ENCODE measurements around the gene RNF112. TPM values are rescaled to one million over a fixed set of nuclear protein-coding genes. Genes with fewer than 3 reads are reported as not detected.
"Not testable (repeated sequence)": the region's sequence is repeated elsewhere in the genome, so short reads cannot be mapped to it uniquely, and the experiment has no call there.

Gene RNF112
- total and polyA plus RNA-seq, 4 experiments from 2014 or later, result 0.06 to 1.6 (median 0.87) TPM; not detected in 1

GRCh38 chr17:19433727-19434340, 22.8 kb downstream of the RNF112 start:
- ChIA-PET CTCF (ENCODE audit: partially characterized antibody) (interaction anchor here (1.4 to 3.4 kb wide), 2 partner anchors 14 to 71 kb away, joined by 8 to 13 read pairs; partner anchors contain the start of gene B9D1), POLR2A (ENCODE audit: partially characterized antibody) (no interaction called here)
- Mint-ChIP-seq H3K36me3 (no peaks in the 10 kb centered on the region), H3K27ac (no peak overlapping the region), H3K9me3 (no peaks in the 10 kb centered on the region), H3K27me3 (no peaks in the 10 kb centered on the region), H3K4me3 (no peak overlapping the region), H3K4me1 (no peaks in the 10 kb centered on the region)
- no peaks in the 10 kb centered on the region for H3K27me3 ChIP-seq (ENCODE audit: insufficient read depth, low read length)
- H3K4me3 ChIP-seq (ENCODE audit: low read length in 2 of 2), result no peak overlapping the region
- DNase-seq, result no peak
- H3K9me3 ChIP-seq (ENCODE audit: control insufficient read depth in 1 of 2, low read length in 2 of 2), result no peaks in the 10 kb centered on the region
- intact Hi-C loops (cut with micrococcal nuclease), result no loop called here
- no peaks in the 10 kb centered on the region for H3K4me1 ChIP-seq (ENCODE audit: insufficient read depth, low read length)
- no peaks in the 10 kb centered on the region for H3K36me3 ChIP-seq (ENCODE audit: insufficient read depth, low read length)
- H3K27ac ChIP-seq (ENCODE audit: low read depth, low read length), result no peak overlapping the region

DNA sequence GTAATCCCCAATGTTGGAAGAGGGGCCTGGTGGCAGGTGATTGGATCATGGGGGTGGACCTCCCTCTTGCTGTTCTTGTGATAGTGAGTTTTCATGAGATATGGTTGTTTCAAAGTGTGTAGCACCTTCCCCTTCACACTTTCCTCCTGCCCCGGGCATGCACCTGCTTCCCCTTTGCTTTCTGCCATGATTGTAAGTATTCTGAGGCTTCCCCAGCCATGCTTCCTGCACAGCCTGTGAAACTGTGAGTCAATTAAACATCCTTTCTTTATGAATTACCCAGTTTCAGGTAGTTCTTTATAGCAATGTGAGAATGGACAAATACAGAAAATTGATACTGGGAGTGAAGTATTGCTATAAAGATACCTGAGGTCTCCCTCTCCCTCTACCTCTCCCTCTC, 29.4 kb downstream of the RNF112 start:
- DNase-seq, result no peak

DNA sequence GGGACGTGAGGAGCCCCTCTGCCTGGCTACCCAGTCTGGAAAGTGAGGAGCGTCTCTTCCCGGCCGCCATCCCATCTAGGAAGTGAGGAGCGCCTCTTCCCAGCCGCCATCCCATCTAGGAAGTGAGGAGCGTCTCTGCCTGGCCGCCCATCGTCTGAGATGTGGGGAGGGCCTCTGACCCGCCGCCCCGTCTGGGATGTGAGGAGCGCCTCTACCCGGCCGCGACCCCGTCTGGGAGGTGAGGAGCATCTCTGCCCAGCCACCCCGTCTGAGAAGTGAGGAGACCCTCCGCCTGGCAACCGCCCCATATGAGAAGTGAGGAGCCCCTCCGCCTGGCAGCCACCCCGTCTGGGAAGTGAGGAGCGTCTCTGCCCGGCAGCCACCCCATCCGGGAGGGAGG, 30.3 kb downstream of the RNF112 start:
- H3K9me3 ChIP-seq (ENCODE audit: control insufficient read depth in 1 of 2, low read length in 2 of 2); H3K4me1 ChIP-seq (ENCODE audit: insufficient read depth, low read length); H3K27ac ChIP-seq (ENCODE audit: low read depth, low read length); H3K4me3 ChIP-seq (ENCODE audit: low read length in 2 of 2); H3K36me3 Mint-ChIP-seq; CTCF ChIA-PET (ENCODE audit: partially characterized antibody); H3K27ac Mint-ChIP-seq; H3K36me3 ChIP-seq (ENCODE audit: insufficient read depth, low read length); POLR2A ChIA-PET (ENCODE audit: partially characterized antibody); H3K4me1 Mint-ChIP-seq; H3K27me3 ChIP-seq (ENCODE audit: insufficient read depth, low read length); intact Hi-C loops (cut with micrococcal nuclease); H3K4me3 Mint-ChIP-seq; H3K27me3 Mint-ChIP-seq; DNase-seq: not testable (repeated sequence)
- H3K9me3 Mint-ChIP-seq, result peaks cover 0 to 23% (median 7%) of the 10 kb centered on the region in 8 donors

More for the DNA sequence above, 29.4 kb downstream of the RNF112 start:
- no peaks in the 10 kb centered on the region for H3K4me1 Mint-ChIP-seq
- Histone ChIP-seq H3K4me1 (ENCODE audit: insufficient read depth, low read length) (no peaks in the 10 kb centered on the region), H3K4me3 (ENCODE audit: low read length in 2 of 2) (no peak overlapping the region), H3K27ac (ENCODE audit: low read depth, low read length) (no peak overlapping the region), H3K27me3 (ENCODE audit: insufficient read depth, low read length) (no peaks in the 10 kb centered on the region), H3K36me3 (ENCODE audit: insufficient read depth, low read length) (no peaks in the 10 kb centered on the region), H3K9me3 (ENCODE audit: control insufficient read depth in 1 of 2, low read length in 2 of 2) (no peaks in the 10 kb centered on the region)
- H3K9me3 Mint-ChIP-seq, result peaks cover 0 to 18% (median 5%) of the 10 kb centered on the region in 8 donors
- peaks cover 2% of the 10 kb centered on the region in 2 donors for H3K27me3 Mint-ChIP-seq
- POLR2A ChIA-PET (ENCODE audit: partially characterized antibody), result no interaction called here
- no peak overlapping the region for H3K4me3 Mint-ChIP-seq
- H3K27ac Mint-ChIP-seq, result no peak overlapping the region
- CTCF ChIA-PET (ENCODE audit: partially characterized antibody), result no interaction called here
- H3K36me3 Mint-ChIP-seq, result peaks cover 0 to 4% of the 10 kb centered on the region in 2 donors
- intact Hi-C loops (cut with micrococcal nuclease), result no loop called here

- Histone ChIP-seq H3K27me3 (ENCODE audit: insufficient read depth, low read length) (no peaks in the 10 kb centered on the region), H3K4me3 (ENCODE audit: low read length in 2 of 2) (no peak overlapping the region), H3K27ac (ENCODE audit: low read depth, low read length) (no peak overlapping the region), H3K4me1 (ENCODE audit: insufficient read depth, low read length) (no peaks in the 10 kb centered on the region), H3K36me3 (ENCODE audit: insufficient read depth, low read length) (no peaks in the 10 kb centered on the region), H3K9me3 (ENCODE audit: control insufficient read depth in 1 of 2, low read length in 2 of 2) (no peaks in the 10 kb centered on the region)
- Mint-ChIP-seq H3K36me3 (peaks cover 0 to 4% of the 10 kb centered on the region in 2 donors), H3K27me3 (peaks cover 5 to 6% of the 10 kb centered on the region in 2 donors), H3K9me3 (peaks cover 0 to 23% (median 8%) of the 10 kb centered on the region in 8 donors), H3K27ac (no peak overlapping the region), H3K4me3 (no peak overlapping the region), H3K4me1 (peaks cover 0 to 4% (median 3%) of the 10 kb centered on the region in 4 donors)
- intact Hi-C loops (cut with micrococcal nuclease), result no loop called here
- no peak for DNase-seq
- POLR2A ChIA-PET (ENCODE audit: partially characterized antibody), result interaction anchor here (0.9 kb wide), 1 partner anchor 73 kb away, joined by 5 read pairs; no protein-coding TSS in a partner anchor
- CTCF ChIA-PET (ENCODE audit: partially characterized antibody), result interaction anchor here (3.7 kb wide), 1 partner anchor 79 kb away, joined by 42 read pairs; the partner anchor contains the start of gene B9D1
Measured at GRCh38 chr17:19442731-19443130, 31.7 kb downstream of the RNF112 start.

GRCh38 chr17:19443148-19443547, 32.1 kb downstream of the RNF112 start:
- no peak overlapping the region for H3K27ac Mint-ChIP-seq
- H3K9me3 Mint-ChIP-seq, result peaks cover 0 to 23% (median 8%) of the 10 kb centered on the region in 8 donors
- ChIA-PET CTCF (ENCODE audit: partially characterized antibody) (interaction anchor here (3.7 kb wide), 1 partner anchor 79 kb away, joined by 42 read pairs; the partner anchor contains the start of gene B9D1), POLR2A (ENCODE audit: partially characterized antibody) (interaction anchor here (0.9 kb wide), 1 partner anchor 73 kb away, joined by 5 read pairs; no protein-coding TSS in a partner anchor)
- Histone ChIP-seq H3K9me3 (ENCODE audit: control insufficient read depth in 1 of 2, low read length in 2 of 2) (no peaks in the 10 kb centered on the region), H3K4me3 (ENCODE audit: low read length in 2 of 2) (no peak overlapping the region), H3K27ac (ENCODE audit: low read depth, low read length) (no peak overlapping the region), H3K36me3 (ENCODE audit: insufficient read depth, low read length) (no peaks in the 10 kb centered on the region), H3K27me3 (ENCODE audit: insufficient read depth, low read length) (no peaks in the 10 kb centered on the region), H3K4me1 (ENCODE audit: insufficient read depth, low read length) (no peaks in the 10 kb centered on the region)
- intact Hi-C loops (cut with micrococcal nuclease), result no loop called here
- peaks cover 0 to 4% (median 3%) of the 10 kb centered on the region in 4 donors for H3K4me1 Mint-ChIP-seq
- DNase-seq, result no peak
- no peak overlapping the region for H3K4me3 Mint-ChIP-seq
- H3K36me3 Mint-ChIP-seq, result peaks cover 0 to 4% of the 10 kb centered on the region in 2 donors
- peaks cover 5 to 6% of the 10 kb centered on the region in 2 donors for H3K27me3 Mint-ChIP-seq

DNA sequence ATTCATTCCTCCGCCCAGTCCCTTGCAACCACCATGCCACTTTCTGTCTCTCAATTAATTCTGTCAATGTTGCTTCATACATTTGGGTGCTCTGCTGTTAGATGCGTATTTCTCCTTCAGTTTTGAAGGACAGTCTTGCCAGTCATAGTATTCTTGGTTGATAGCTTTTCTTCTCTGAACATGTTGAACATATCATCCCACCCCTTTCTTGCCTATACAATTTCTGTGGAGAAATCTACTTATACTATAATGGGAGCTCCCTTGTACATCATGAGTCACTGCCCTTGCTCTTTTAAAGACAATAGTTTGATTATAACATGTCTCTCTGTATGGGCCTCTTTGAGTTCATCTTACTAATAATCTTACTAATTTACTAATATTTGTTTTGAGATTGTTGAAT, 34.1 kb downstream of the RNF112 start:
- Mint-ChIP-seq H3K27me3 (peaks cover 12 to 14% of the 10 kb centered on the region in 2 donors), H3K36me3 (peaks cover 0 to 4% of the 10 kb centered on the region in 2 donors), H3K27ac (no peak overlapping the region), H3K4me1 (peaks cover 0 to 4% (median 3%) of the 10 kb centered on the region in 4 donors), H3K9me3 (peaks cover 0 to 23% (median 8%) of the 10 kb centered on the region in 8 donors), H3K4me3 (no peak overlapping the region)
- intact Hi-C loops (cut with micrococcal nuclease), result no loop called here
- no peaks in the 10 kb centered on the region for H3K9me3 ChIP-seq (ENCODE audit: control insufficient read depth in 1 of 2, low read length in 2 of 2)
- H3K4me1 ChIP-seq (ENCODE audit: insufficient read depth, low read length), result no peaks in the 10 kb centered on the region
- no peaks in the 10 kb centered on the region for H3K36me3 ChIP-seq (ENCODE audit: insufficient read depth, low read length)
- CTCF ChIA-PET (ENCODE audit: partially characterized antibody), result interaction anchor here (1.2 to 3.7 kb wide), 3 partner anchors 10 to 107 kb away, joined by 4 to 42 read pairs (median 5); partner anchors contain the start of gene B9D1
- POLR2A ChIA-PET (ENCODE audit: partially characterized antibody), result no interaction called here
- no peak overlapping the region for H3K4me3 ChIP-seq (ENCODE audit: low read length in 2 of 2)
- DNase-seq, result no peak
- H3K27ac ChIP-seq (ENCODE audit: low read depth, low read length), result no peak overlapping the region
- no peaks in the 10 kb centered on the region for H3K27me3 ChIP-seq (ENCODE audit: insufficient read depth, low read length)

GRCh38 chr17:19446577-19446976, 35.5 kb downstream of the RNF112 start:
- H3K9me3 ChIP-seq (ENCODE audit: control insufficient read depth in 1 of 2, low read length in 2 of 2); H3K4me3 Mint-ChIP-seq; H3K27me3 ChIP-seq (ENCODE audit: insufficient read depth, low read length); H3K36me3 Mint-ChIP-seq; H3K36me3 ChIP-seq (ENCODE audit: insufficient read depth, low read length); H3K4me1 Mint-ChIP-seq; intact Hi-C loops (cut with micrococcal nuclease); H3K27ac Mint-ChIP-seq; DNase-seq; H3K4me1 ChIP-seq (ENCODE audit: insufficient read depth, low read length); H3K4me3 ChIP-seq (ENCODE audit: low read length in 2 of 2); H3K27ac ChIP-seq (ENCODE audit: low read depth, low read length): not testable (repeated sequence)
- ChIA-PET CTCF (ENCODE audit: partially characterized antibody) (interaction anchor here (0.7 to 4.6 kb wide), 14 partner anchors 10 to 138 kb away, joined by 3 to 133 read pairs (median 6); partner anchors contain the start of genes B9D1 and MAPK7), POLR2A (ENCODE audit: partially characterized antibody) (interaction anchor here (0.7 to 2.8 kb wide), 3 partner anchors 76 to 84 kb away, joined by 3 to 17 read pairs (median 3); partner anchors contain the start of gene B9D1)
- peaks cover 12 to 14% of the 10 kb centered on the region in 2 donors for H3K27me3 Mint-ChIP-seq
- H3K9me3 Mint-ChIP-seq, result peaks cover 0 to 23% (median 8%) of the 10 kb centered on the region in 8 donors

Data from CD4-positive, alpha-beta memory T cell (primary cell).